Tibial nerve (tissue), 3 donors: ENCODE results near the gene ARHGAP1.

Source experiments
- CTCF ChIP-seq, 5 experiments: fragments of 200-600 bp in 3 of 5; fragments of 450-650 bp in 2 of 5; sonication (generic) in 3 of 5; IDR thresholded peaks; one replicate each; pipeline ENCODE4 v1.5.1; 2016 to 2019; ENCODE audit warnings: antibody characterized with exemption in 5 of 5, mild to moderate bottlenecking in 3 of 5, moderate library complexity in 2 of 5
- POLR2A ChIP-seq, 2 donors: fragments of 450-650 bp; IDR thresholded peaks; one replicate each; pipeline ENCODE4 v1.6.1; 2017; ENCODE audit warnings: antibody characterized with exemption in 2 of 2, mild to moderate bottlenecking in 2 of 2, moderate library complexity in 2 of 2

- TF ChIP-seq CTCF (IDR thresholded peaks at IDR 0.05), result no peak
- TF ChIP-seq POLR2A (IDR thresholded peaks at IDR 0.05), result no peak
Measured at GRCh38 chr11:46682773-46683752, 17.4 kb downstream of the ARHGAP1 start.
